GM13976 (cell line): Measurements from ENCODE around the gene SLC25A17.

Experiments used
- DNase-seq: peaks from one replicate; pipeline ENCODE4 v3.0.0; 2012; ENCODE audit warnings: low spot score
- in situ Hi-C: fragments of 300-500 bp; cut with MboI; formaldehyde crosslinking; loops from one replicate; pipeline ENCODE4 v1.12.0; 2022; ENCODE audit warnings: low sequenced_read_pairs, mixed read lengths, inconsistent platforms; ENCODE audit not compliant: unreplicated experiment
- TF ChIP-seq, protein P1 (sequence below): IDR thresholded peaks from 2 replicates; pipeline ENCODE4 v1.5.1; 2012; ENCODE audit warnings: borderline replicate concordance, mild to moderate bottlenecking; ENCODE audit not compliant: insufficient read depth; ENCODE audit errors: extremely low read depth, missing control alignments, control extremely low read depth

Gene SLC25A17

GRCh38 chr22:40739721-40740120 lies 79.4 kb downstream of the SLC25A17 start:
- TF ChIP-seq, protein P1, sequence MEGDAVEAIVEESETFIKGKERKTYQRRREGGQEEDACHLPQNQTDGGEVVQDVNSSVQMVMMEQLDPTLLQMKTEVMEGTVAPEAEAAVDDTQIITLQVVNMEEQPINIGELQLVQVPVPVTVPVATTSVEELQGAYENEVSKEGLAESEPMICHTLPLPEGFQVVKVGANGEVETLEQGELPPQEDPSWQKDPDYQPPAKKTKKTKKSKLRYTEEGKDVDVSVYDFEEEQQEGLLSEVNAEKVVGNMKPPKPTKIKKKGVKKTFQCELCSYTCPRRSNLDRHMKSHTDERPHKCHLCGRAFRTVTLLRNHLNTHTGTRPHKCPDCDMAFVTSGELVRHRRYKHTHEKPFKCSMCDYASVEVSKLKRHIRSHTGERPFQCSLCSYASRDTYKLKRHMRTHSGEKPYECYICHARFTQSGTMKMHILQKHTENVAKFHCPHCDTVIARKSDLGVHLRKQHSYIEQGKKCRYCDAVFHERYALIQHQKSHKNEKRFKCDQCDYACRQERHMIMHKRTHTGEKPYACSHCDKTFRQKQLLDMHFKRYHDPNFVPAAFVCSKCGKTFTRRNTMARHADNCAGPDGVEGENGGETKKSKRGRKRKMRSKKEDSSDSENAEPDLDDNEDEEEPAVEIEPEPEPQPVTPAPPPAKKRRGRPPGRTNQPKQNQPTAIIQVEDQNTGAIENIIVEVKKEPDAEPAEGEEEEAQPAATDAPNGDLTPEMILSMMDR: no peak
- no peak for DNase-seq
- in situ Hi-C loops: no loop called here

- DNase-seq: no peak
- TF ChIP-seq, protein P1: no peak
- in situ Hi-C loops: no loop called here
Observed at GRCh38 chr22:40733919-40734318, 85.2 kb downstream of the SLC25A17 start.

DNA sequence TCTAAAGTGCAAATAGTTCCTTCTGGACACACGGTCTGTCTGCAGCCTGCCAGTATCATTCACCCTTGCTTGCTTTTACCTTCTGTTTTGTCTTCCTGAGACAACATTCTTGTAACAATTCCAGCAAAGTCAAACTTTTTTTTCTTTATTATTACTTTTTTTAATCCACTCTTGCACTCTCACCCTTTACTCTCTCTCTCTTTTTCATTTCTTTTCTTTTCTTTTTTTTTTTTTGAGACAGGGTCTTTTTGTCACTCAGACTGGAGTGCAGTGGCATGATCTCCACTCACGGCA lies 86.2 kb downstream of the SLC25A17 start:
- DNase-seq: no peak
- in situ Hi-C loops: no loop called here
- TF ChIP-seq, protein P1: no peak

- TF ChIP-seq, protein P1: no peak
- in situ Hi-C loops: no loop called here
- no peak for DNase-seq
Observed at GRCh38 chr22:40729284-40729683, 89.9 kb downstream of the SLC25A17 start.

DNA sequence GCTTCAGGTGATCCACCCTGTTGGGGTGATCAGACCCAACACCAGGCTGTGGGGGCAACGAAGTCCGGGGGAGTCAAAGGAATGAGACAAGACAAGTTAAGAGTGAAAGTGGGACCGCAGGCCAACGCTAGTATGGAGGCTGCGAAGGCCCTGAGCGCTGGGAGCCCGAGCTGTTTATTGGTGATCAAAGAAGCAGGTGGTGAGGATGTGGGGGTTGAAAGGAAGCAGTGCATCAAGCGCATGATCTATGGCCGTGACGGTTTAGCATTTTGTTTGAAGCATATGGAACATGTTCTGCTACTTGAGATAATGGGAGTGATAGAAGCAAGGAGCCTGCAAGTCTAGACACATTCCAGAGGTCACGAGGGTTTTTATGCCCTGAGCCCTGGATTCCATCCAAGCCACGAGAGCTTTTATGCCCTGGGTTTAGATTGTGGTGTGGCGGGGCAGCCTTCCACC lies 90.4 kb downstream of the SLC25A17 start:
- in situ Hi-C loops: no loop called here
- TF ChIP-seq, protein P1: no peak
- no peak for DNase-seq

GRCh38 chr22:40727964-40728615 lies 91.1 kb downstream of the SLC25A17 start:
- DNase-seq: no peak
- TF ChIP-seq, protein P1: no peak
- in situ Hi-C loops: no loop called here

GRCh38 chr22:40727070-40727963 lies 91.8 kb downstream of the SLC25A17 start:
- in situ Hi-C loops: no loop called here
- DNase-seq: no peak
- TF ChIP-seq, protein P1: no peak
